Esophagus muscularis mucosa (tissue), 4 donors: ENCODE results near the gene RHEB.

Source experiments
- CTCF ChIP-seq, 3 experiments: fragments of 200-600 bp in 2 of 3; fragments of 450-650 bp in 1 of 3; sonication (generic) in 2 of 3; IDR thresholded peaks; one replicate each; pipeline ENCODE4 v1.5.1; 2017 to 2019; ENCODE audit warnings: antibody characterized with exemption in 3 of 3, mild to moderate bottlenecking in 2 of 3, moderate library complexity in 1 of 3
- EP300 ChIP-seq: sonication (generic); formaldehyde crosslinking; IDR thresholded peaks from one replicate; pipeline ENCODE4 v1.6.1; 2017; ENCODE audit warnings: antibody characterized with exemption
- POLR2A ChIP-seq: fragments of 450-650 bp; IDR thresholded peaks from one replicate; pipeline ENCODE4 v1.6.1; 2017; ENCODE audit warnings: antibody characterized with exemption, moderate library complexity, mild to moderate bottlenecking, low read depth
- POLR2AphosphoS5 ChIP-seq, 2 donors: sonication (generic); formaldehyde crosslinking; IDR thresholded peaks; one replicate each; pipeline ENCODE4 v1.6.1; 2017; ENCODE audit warnings: antibody characterized with exemption in 2 of 2

- no peak for TF ChIP-seq CTCF (IDR thresholded peaks at IDR 0.05)
- TF ChIP-seq POLR2A: no peak
- TF ChIP-seq POLR2AphosphoS5 (IDR thresholded peaks at IDR 0.05): no peak
- TF ChIP-seq EP300: no peak
Measured at GRCh38 chr7:151430391-151431205, 89.1 kb downstream of the RHEB start.
